ENCODE measurements around the gene RNF39.

- TF ChIP-seq USF2 (IDR thresholded peaks at IDR 0.05; ENCODE audit: low read depth, low read length) (no peak), CTCF (conservative IDR thresholded peaks at IDR 0.05; ENCODE audit: low read depth, low read length) (no peak), POLR2A (IDR thresholded peaks at IDR 0.05; ENCODE audit: low read depth, low read length) (no peak), CHD1 (IDR thresholded peaks at IDR 0.05; ENCODE audit: low read depth, low read length) (no peak), ELK1 (IDR thresholded peaks at IDR 0.05; ENCODE audit: borderline replicate concordance, low read depth, low read length) (no peak), RCOR1 (IDR thresholded peaks at IDR 0.05; ENCODE audit: insufficient replicate concordance, low read length) (no peak), MAZ (IDR thresholded peaks at IDR 0.05; ENCODE audit: borderline replicate concordance, low read depth, low read length) (no peak), BHLHE40 (IDR thresholded peaks at IDR 0.05; ENCODE audit: low read depth, low read length) (no peak), RAD21 (IDR thresholded peaks at IDR 0.05; ENCODE audit: low read length) (no peak), SMC3 (IDR thresholded peaks at IDR 0.05; ENCODE audit: low read depth, low read length) (no peak), RFX5 (IDR thresholded peaks at IDR 0.05; ENCODE audit: low read depth, low read length) (no peak), FOS (IDR thresholded peaks at IDR 0.05; ENCODE audit: low read depth, low read length) (no peak), MXI1 (IDR thresholded peaks at IDR 0.05; ENCODE audit: borderline replicate concordance, low read depth, low read length) (no peak)
These were observed 21.9 kb downstream of the RNF39 start for GRCh38 chr6:30053682-30054081.
